HG02970 (cell line): ENCODE data around the gene MAP7D3.
A peak's percentile ranks its signal among the peaks of the same experiment; 100 is the strongest.
"Not testable (repeated sequence)": the region's sequence is repeated elsewhere in the genome, so short reads cannot be mapped to it uniquely, and the experiment has no call there.

Source experiments
- ATAC-seq: cut with Tn5 transposase; IDR thresholded peaks from one replicate; pipeline ENCODE4 v1.9.1; 2021; ENCODE audit warnings: mild to moderate bottlenecking, moderate library complexity, moderate number of reproducible peaks; ENCODE audit not compliant: unreplicated experiment, low FRiP score

The MAP7D3 gene

GRCh38 chrX:136251041-136251991 is at the start of gene MAP7D3:
TSS of gene MAP7D3 (minus strand) at chrX:136251400. CDS start at chrX:136251358, 42 bp downstream.
- peak; percentile 65 for ATAC-seq

DNA sequence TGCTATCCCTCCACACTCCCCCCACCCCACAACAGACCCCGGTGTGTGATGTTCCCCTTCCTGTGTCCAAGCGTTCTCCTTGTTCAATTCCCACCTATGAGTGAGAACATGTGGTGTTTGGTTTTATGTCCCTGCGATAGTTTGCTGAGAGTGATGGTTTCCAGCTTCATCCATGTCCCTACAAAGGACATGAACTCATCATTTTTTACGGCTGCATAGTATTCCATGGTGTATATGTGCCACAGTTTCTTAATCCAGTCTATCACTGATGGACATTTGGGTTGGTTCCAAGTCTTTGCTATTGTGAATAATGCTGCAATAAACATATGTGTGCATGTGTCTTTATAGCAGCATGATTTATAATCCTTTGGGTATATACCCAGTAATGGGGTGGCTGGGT is 49.5 kb upstream of the MAP7D3 start, which contains the start of gene ADGRG4:
ADGRG4 (plus strand) TSS at position 243 of the 400 bp plus-strand sequence. CDS start 7,815 bp downstream, outside the sequence.
- ATAC-seq: not testable (repeated sequence)

- ATAC-seq: no peak
These were observed 44.2 kb upstream of the MAP7D3 start for GRCh38 chrX:136295380-136295779.

GRCh38 chrX:136292656-136293055 is 41.5 kb upstream of the MAP7D3 start:
- ATAC-seq: no peak

DNA sequence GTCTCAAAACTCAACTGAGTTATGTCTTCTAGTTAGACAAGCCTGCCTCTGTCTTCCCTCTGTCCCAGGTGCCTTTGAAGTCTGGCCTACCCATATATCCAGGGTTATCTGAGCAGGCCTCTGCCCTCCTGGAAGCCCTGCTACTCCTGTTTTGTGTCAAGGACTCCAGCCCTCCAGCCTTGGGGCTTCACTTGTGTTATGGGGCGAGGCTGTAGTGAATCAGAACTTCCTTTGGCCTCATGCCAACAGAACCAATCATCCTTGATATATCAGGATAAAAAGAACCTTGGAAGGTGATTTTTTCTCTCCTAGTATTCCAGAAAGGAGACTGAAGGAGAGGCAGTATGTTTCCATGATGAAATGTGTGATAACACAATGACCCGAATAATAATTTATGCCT is 40.6 kb upstream of the MAP7D3 start:
- no peak for ATAC-seq

DNA sequence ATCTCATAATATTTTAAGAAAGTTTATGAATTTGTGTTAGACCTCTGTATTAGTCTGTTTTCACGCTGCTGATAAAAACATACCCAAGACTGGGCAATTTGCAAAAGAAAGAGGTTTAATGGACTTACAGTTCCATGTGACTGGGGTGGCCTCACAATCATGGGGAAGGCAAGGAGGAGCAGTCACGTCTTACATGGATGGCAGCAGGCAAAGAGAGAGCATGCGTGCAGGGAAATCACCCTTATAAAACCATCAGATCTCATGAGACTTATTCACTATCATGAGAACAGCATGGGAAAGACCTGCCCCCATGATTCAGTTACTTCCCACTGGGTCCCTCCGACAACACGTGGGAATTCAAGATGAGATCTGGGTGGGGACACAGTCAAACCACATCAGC is 35.2 kb upstream of the MAP7D3 start:
- not testable (repeated sequence) for ATAC-seq

- ATAC-seq: no peak
These were observed 24.4 kb upstream of the MAP7D3 start for GRCh38 chrX:136275553-136275952.

GRCh38 chrX:136273986-136274385 is 22.8 kb upstream of the MAP7D3 start:
- ATAC-seq: no peak

DNA sequence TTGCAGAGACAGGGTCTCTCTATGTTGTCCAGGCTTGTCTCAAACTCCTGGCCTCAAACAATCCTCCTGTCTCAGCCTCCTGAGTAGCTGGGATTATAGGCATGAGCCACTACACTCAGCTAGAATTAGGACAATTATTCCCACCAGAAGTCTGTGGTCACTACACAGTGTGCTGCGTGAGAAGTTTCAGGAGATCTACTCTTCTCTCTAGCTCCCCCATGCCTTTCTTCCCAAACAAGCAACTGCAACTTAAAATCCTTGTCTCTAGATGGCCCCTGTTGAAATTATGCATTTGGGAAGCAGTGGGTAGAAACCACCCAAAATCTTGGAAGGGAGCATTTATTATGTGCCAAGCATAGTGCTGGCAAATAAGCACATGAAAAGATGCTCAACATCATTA is 21.1 kb upstream of the MAP7D3 start:
- ATAC-seq: no peak

GRCh38 chrX:136271300-136271699 is 20.1 kb upstream of the MAP7D3 start:
- no peak for ATAC-seq

- ATAC-seq: no peak
These were observed 18.7 kb upstream of the MAP7D3 start for GRCh38 chrX:136269921-136270320.

DNA sequence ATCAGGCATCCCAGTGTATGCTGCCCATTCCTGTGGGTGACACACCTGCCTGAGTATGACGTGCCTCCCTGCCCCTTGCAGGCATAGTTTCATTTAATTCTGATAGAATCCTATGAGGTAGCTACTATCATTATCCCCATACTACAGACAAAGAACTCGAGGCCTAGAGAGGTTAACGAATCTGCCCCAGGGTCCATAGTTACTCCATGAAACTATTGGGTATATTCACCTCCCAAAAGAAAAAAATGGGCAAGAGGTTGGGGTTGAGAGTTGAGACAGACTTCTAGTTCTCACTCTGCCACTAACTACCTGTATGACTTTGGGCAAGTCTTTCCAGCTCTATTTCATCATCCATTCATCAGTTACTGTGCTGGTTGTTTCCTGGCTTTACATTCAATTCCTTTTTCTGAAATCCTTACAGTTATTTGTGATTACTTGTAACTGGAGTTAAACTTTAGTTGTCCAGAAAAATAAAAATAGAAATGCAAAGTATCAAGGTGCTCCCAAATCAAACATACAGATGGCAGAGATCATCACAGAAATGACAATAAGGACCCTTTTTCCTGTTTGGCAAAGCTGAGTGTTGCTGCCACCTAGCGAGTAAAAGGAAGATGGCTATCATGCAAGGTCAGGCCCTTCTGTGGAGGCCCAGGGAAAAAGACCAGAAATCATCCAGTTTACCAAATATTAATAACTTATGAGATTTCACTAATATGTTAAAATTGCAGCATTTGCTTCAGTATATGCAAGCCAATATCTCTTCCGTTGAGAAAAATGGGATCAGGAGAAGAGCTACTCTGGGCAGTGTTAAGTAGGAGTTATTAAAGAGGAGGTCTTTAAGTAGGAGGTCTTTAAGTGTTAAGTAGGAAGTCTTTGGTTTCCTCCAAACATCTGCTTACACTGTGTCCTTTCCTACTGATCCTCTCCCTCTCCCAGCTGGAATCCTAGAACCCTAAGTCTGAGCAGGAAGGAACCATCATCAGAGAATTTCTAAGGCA is 17.1 kb upstream of the MAP7D3 start:
- no peak for ATAC-seq

DNA sequence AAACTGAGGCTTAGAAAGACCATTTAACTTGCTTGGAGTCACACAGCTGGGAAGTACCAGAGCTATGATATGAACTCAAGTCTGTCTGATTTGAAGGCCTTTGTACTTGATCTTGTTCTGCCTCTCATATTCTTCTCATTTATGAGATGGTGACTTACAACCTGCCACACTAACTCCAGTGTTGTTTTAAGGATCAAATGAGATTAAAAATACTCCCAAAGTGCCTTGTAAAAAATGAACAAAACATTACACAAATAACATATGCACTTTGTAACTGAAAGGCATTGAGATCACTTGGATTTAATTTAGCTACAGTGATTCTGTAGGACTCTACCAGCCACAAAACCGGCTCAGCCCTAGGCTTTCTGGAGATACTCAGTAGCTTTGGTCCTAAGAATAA is 15.6 kb upstream of the MAP7D3 start:
- no peak for ATAC-seq

- no peak for ATAC-seq
These were observed 11.7 kb upstream of the MAP7D3 start for GRCh38 chrX:136262812-136263315.

DNA sequence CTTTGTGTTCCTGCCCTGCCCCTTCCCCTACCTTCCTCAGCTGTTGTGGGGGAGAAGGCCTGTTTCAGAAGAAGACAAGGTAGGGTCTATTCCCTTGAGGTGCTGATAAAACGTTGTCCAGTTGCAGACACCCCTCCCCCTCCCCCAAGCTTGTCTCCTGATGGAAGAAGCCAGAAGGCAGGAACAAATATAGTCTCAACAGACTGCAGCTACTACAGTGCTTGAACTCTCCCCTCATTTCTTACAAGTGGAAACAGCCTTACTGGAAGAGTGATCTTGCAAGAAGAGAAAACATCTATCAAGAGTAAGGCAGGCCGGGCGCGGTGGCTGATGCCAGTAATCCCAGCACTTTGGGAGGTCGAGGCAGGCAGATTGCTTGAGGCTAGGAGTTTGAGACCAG is 11.0 kb upstream of the MAP7D3 start:
- ATAC-seq: no peak

- ATAC-seq: no peak
These were observed 10.1 kb upstream of the MAP7D3 start for GRCh38 chrX:136261321-136261720.

- ATAC-seq: no peak
These were observed 9.6 kb upstream of the MAP7D3 start for GRCh38 chrX:136260776-136261175.

DNA sequence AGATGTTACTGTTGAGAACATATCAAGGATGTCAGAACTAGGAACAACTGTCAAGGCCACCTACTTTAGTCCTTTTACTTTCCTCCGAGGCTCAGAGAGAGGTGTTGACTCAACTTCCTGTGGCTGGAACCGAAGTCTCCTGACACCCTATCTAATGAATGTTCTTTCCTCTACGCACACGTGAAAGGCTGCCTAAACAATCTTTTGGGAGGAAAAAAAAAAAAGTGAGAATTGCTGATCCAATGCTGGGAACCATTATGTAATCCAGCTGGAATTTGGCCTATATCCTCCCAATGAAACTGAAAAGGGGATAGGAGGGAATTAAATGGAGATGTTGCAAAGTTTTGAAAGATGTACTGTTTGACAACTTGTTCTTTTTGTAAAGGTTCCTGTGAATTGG is 8.3 kb upstream of the MAP7D3 start:
- ATAC-seq: no peak

- ATAC-seq: no peak
These were observed 7.8 kb upstream of the MAP7D3 start for GRCh38 chrX:136258951-136259350.

DNA sequence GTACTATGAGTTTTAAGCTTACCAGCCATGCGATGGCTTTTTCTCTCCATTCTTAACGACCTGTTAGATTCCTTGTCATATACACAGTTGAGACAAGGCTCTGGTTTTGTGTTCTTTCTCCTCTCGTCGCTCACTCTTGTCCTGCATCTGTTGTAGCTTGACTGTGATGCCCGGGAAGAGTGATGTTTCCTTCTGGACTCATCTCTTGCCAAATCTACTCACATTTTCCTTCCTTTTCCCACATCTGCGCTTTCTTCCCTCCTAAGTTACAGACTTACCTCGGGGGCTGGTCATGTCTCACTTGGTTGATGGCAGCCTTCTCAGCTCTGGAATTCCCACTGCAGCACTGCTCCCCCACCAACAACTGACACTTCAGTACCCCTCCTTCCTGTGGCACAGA is 4.8 kb upstream of the MAP7D3 start:
- no peak for ATAC-seq

DNA sequence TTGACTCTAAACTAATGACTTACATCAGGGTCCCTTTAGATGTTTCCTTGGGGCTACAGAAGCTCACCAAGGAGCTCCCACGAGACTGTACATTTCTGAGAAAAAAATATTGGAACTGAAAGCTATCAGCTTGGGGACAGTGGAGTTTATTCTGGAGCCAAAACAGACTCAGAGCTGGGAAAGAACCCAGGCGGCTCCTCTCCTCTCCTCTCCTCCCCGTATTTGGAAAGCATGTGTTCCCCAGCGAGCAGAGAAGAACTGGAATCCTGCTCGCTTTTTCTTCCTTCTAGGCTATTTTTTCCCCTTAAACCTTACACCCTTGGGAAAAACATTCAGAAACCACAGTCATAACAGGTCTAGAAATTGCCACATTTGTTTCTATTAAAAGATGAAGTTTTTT is 4.3 kb upstream of the MAP7D3 start:
- no peak for ATAC-seq
